Neural progenitor cell (in vitro differentiated cells): Measurements from ENCODE around the gene ADAMTS12.

Source experiments
- CTCF ChIP-seq: fragments of 200-600 bp; sonication (generic); IDR thresholded peaks from 2 replicates; pipeline ENCODE4 v1.5.1; 2017; ENCODE audit warnings: antibody characterized with exemption, mild to moderate bottlenecking
- EZH2 ChIP-seq: fragments of 200-600 bp; sonication (generic); IDR thresholded peaks from 2 replicates; pipeline ENCODE4 v1.6.1; 2017; ENCODE audit warnings: antibody characterized with exemption, mild to moderate bottlenecking, moderate library complexity

- TF ChIP-seq CTCF (no peak), EZH2 (no peak)
Observed at GRCh38 chr5:33843579-33843978, 48.2 kb downstream of the ADAMTS12 start.
